Retinal pigment epithelial cell (primary cell): Measurements from ENCODE around the gene STYXL1.
"Not testable (repeated sequence)": the region's sequence is repeated elsewhere in the genome, so short reads cannot be mapped to it uniquely, and the experiment has no call there.

ENCODE experiments used
- DNase-seq: peaks from one replicate; pipeline ENCODE4 v3.0.0-alpha.2; 2010; ENCODE audit warnings: low read depth
- H3K4me3 ChIP-seq: 2 replicates; pipeline ENCODE4 v1.5.1; 2011; ENCODE audit warnings: mild to moderate bottlenecking, low read length, control low read depth, moderate library complexity
- TF ChIP-seq, protein P1 (sequence below): conservative IDR thresholded peaks from 2 replicates; pipeline ENCODE4 v1.5.1; 2011; ENCODE audit warnings: low read depth, low read length, control low read depth, inconsistent platforms

STYXL1 gene, protein sequence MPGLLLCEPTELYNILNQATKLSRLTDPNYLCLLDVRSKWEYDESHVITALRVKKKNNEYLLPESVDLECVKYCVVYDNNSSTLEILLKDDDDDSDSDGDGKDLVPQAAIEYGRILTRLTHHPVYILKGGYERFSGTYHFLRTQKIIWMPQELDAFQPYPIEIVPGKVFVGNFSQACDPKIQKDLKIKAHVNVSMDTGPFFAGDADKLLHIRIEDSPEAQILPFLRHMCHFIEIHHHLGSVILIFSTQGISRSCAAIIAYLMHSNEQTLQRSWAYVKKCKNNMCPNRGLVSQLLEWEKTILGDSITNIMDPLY

DNA sequence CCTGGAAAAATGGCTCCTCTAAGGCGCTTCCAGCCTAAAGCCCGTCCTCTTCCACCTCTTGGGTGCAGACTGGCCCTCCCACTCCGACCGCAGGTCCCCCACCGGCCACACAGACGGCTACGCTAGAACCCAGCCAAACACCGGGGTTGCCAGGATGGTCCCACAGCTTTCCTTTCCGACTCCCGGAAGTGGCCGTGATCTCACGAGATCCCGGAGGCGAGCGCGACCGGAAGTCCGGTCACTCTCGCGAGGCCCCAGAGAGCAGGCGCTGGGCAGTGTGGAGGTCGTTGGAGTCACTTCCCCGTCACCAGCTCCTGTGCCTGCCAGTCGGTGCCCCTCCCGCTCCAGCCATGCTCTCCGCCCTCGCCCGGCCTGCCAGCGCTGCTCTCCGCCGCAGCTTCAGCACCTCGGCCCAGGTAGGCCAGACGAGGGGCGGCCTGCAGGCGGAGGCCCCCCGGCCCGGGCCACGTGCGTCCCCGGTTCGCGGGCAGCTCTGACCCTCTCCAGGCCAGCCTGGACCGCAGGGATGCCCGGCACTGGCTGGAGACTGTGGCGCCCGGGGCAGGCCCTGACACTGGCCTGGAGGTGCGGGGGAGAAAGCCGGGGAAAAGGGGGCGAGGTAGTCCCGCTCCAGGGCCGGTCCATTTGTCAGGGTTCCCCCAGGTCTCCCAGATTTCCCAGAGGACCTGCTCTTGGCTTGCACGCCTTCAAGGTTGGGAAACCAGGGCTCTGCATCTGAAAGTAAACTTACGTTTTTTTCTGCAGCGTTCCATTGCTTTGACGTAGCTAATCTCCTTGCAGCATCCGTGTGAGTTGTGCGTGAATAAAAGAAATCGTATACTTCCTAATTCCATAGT lies at the start of gene STYXL1, which contains the start of gene MDH2:
STYXL1 (minus strand) TSS at position 190 of the 857 bp plus-strand sequence. CDS start 17,477 bp downstream, outside the sequence.
MDH2 (plus strand) TSS at position 296 of the 857 bp plus-strand sequence; CDS start at position 351, 55 bp downstream.
- peak; percentile 81 for DNase-seq
- H3K4me3 ChIP-seq = peak within 1 kb of the TSS; percentile 79
- TF ChIP-seq, protein P1, sequence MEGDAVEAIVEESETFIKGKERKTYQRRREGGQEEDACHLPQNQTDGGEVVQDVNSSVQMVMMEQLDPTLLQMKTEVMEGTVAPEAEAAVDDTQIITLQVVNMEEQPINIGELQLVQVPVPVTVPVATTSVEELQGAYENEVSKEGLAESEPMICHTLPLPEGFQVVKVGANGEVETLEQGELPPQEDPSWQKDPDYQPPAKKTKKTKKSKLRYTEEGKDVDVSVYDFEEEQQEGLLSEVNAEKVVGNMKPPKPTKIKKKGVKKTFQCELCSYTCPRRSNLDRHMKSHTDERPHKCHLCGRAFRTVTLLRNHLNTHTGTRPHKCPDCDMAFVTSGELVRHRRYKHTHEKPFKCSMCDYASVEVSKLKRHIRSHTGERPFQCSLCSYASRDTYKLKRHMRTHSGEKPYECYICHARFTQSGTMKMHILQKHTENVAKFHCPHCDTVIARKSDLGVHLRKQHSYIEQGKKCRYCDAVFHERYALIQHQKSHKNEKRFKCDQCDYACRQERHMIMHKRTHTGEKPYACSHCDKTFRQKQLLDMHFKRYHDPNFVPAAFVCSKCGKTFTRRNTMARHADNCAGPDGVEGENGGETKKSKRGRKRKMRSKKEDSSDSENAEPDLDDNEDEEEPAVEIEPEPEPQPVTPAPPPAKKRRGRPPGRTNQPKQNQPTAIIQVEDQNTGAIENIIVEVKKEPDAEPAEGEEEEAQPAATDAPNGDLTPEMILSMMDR = no peak

DNA sequence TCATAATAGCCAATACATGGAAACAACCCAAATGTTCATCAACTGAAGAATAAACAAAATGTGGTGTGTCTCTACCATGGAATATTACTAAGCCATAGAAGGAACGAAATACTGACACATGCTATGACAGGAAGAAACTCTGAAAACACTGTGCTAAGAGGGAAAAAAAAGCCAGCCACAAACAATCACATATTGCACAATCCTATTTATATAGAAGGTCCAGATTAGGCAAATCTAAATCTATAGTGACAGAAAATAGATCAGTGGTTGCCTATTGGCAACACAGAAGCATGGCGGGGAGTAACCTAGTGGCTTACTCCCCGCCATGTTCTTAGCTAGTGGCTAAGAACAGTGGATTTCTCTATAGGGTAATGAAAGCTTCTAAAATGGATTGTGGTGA lies 48.1 kb upstream of the STYXL1 start:
- TF ChIP-seq, protein P1 = no peak
- H3K4me3 ChIP-seq = no peak overlapping the region
- no peak for DNase-seq

DNA sequence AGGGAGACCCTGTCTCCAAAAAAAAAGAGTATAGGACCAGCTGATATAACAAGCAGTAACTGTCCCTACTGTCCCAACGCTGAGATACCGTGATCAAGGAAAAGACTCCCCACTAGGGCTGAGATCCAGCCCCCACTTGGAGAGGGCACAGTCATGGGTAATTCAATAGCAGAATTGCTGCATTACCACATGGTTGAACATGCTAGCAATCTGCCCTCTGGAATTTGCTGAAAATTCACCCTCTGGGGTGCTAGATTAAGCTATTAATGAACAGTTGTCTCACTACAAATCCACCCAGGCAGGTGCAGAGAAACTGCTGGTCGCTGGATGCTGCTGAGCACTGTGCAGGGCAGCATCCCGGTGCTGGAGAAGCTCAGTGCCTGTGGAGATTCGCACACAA lies 46.5 kb upstream of the STYXL1 start:
- H3K4me3 ChIP-seq, DNase-seq: not testable (repeated sequence)

DNA sequence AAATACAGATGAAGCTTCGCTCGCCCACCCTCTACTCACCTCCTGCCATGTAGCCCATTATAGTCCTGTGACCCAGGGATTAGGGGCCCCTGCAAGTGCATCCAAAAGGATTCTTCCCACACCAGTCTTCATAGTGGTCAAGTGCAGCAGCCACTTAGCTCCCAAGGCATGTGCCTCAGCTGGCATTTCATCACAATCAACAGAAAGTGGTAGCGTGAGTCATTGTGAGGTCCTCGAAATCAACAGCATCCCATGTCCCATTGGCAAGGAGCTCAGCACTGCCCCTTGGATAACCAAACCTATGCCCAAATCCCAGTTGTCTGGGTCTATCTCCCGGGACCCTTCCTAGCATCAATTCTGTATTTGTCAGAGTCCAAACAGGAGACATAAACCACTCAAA lies 45.7 kb upstream of the STYXL1 start:
- not testable (repeated sequence) for H3K4me3 ChIP-seq, DNase-seq

DNA sequence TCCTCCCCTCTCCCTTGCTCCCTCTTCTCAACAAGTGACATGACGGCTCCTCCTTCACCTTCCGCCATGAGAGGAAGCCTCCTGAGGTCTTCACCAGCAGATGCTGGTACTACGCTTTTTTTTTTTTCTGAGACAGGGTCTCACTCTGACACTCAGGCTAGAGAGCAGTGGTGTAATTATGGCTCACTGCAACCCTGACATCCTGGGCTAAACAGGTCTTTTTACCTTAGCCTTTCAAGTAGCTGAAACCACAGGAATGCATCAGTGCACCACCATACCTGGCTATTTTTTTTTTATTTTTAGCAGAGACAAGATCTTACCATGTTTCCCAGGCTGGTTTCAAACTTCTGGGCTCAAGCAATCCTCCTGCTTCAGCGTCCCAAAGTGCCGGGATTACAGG lies 43.7 kb upstream of the STYXL1 start:
- TF ChIP-seq, protein P1 = no peak
- no peak for DNase-seq
- no peak overlapping the region for H3K4me3 ChIP-seq

DNA sequence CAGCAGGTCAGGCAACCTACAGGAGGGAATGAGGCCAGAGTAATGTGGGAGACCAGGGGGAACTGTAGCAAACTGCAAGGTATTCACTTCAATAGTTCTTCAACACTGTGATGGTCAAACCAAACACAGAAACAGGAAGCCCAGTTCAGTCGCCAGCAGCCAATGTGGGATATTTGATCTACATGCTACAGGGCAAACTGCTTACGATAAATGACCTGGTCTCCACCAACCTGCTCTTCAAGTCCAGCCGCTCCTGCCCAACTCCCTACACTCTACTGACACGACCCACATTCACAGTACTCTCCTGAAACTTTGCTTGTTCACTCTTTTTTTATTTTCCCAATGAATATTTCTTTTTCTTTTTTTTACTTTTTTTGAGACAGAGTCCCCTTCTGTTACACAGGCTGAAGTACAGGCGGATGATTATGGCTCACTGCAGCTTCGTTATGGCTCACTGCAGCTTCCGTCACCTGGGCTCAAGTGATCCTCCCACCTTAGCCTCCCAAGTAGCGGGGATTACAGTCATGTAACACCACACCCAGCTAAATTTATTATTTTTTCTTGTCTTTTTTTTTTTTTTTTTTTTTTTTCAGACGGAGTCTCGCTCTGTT lies 42.2 kb upstream of the STYXL1 start:
- TF ChIP-seq, protein P1 = no peak
- no peak for DNase-seq

DNA sequence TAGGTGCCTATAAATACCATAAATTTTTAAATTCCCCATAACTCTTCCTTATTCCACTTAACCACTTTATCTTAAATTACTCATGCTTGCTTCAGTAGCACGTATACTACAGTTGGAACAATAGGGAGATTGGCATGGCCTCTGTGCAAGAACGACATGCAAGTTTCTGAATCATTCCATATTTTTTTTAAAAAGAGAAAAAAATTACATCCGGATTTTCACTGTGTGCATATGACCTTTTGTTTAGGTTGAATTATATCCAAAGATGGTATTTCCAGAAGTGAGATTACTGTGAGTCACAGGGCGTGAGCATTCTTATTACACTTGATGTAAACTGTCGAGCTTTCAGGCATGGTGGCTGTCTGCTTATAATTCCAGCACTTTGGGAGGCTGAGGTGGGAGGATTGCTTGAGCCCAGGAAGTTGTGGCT lies 39.6 kb upstream of the STYXL1 start:
- peak; percentile 88 for DNase-seq
- H3K4me3 ChIP-seq = not testable (repeated sequence)

More for the DNA sequence above, 42.2 kb upstream of the STYXL1 start:
- H3K4me3 ChIP-seq = no peak overlapping the region

DNA sequence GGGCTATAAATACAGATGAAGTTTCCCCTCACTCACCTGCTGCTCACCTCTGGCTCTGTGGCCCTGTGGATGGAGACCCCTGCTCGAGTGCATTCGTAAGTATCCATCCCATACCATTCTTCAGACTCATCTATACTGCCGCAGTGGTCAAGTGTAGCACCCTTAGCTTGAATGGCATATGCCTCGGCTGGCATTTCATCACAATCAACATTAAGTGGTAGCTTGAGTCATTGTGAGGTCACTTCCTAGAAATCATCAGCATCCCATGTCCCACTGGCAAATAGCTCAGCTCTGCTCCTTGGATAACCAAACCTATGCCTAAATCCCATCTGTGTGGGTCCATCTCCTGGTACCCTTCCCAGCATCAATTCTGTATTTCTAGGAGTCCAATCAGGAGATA lies 38.3 kb upstream of the STYXL1 start:
- no peak overlapping the region for H3K4me3 ChIP-seq
- TF ChIP-seq, protein P1 = no peak
- DNase-seq = no peak

DNA sequence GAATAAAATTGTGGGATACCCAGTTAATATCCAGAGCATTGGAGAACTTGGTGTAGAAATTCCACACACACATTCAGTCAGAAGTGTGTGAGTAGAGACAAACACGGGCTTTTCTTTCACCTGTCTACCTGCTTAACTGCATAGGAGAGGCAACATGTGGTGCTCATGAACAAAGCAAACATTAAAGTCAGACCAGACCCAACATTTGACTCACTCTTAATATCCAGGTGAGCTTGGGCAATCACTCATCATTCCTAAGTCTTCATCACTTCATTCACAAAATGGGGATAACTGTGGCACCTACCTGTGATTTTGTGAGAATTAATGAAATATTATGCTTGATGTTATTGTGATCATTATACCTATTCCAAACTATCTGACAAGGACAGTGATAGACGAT lies 36.3 kb upstream of the STYXL1 start:
- not testable (repeated sequence) for DNase-seq, H3K4me3 ChIP-seq
